HUDEP-2 (cell line): ENCODE measurements around the gene MYO1D.
A peak's percentile ranks its signal among the peaks of the same experiment; 100 is the strongest.
"Not testable (repeated sequence)": the region's sequence is repeated elsewhere in the genome, so short reads cannot be mapped to it uniquely, and the experiment has no call there.

ENCODE experiments used
- DNase-seq, 76 experiments: peaks; one replicate each; lab custom pipeline; 2025; ENCODE audit not compliant: unreplicated experiment in 76 of 76; lab: John Stamatoyannopoulos, UW

The MYO1D gene

GRCh38 chr17:32896647-32897258 lies 19.8 kb upstream of the MYO1D start:
- peak in 12 of 76 experiments; percentile 11 to 57 (median 35) for DNase-seq

GRCh38 chr17:32894245-32894644 lies 17.3 kb upstream of the MYO1D start:
- DNase-seq: peak in 9 of 76 experiments; percentile 14 to 38 (median 26)

- not testable (repeated sequence) for DNase-seq
Observed at GRCh38 chr17:32887410-32887809, 10.5 kb upstream of the MYO1D start.

- not testable (repeated sequence) for DNase-seq
Observed at GRCh38 chr17:32886951-32887350, 10.0 kb upstream of the MYO1D start.

- peak in 2 of 76 experiments; percentile 12 to 14 for DNase-seq
Observed at GRCh38 chr17:32882734-32883133, 5.8 kb upstream of the MYO1D start.

GRCh38 chr17:32882029-32882428 lies 5.1 kb upstream of the MYO1D start:
- DNase-seq: peak in 1 of 76 experiments; percentile 20

GRCh38 chr17:32880671-32881453 lies 3.9 kb upstream of the MYO1D start:
- DNase-seq: no peak

- DNase-seq: no peak
Observed at GRCh38 chr17:32879134-32879533, 2.2 kb upstream of the MYO1D start.

- peak in 24 of 76 experiments; percentile 5 to 48 (median 22) for DNase-seq
Observed at GRCh38 chr17:32878211-32878610, 1.3 kb upstream of the MYO1D start.

GRCh38 chr17:32877164-32877764 lies 340 bp upstream of the MYO1D start:
- DNase-seq: peak in 73 of 76 experiments; percentile 33 to 95 (median 84)

- DNase-seq: peak in 1 of 76 experiments; percentile 25
Observed at GRCh38 chr17:32875923-32876416, 954 bp downstream of the MYO1D start.

GRCh38 chr17:32875230-32875917 lies 1.6 kb downstream of the MYO1D start:
- DNase-seq: no peak

- DNase-seq: no peak
Observed at GRCh38 chr17:32873114-32873513, 3.8 kb downstream of the MYO1D start.

- DNase-seq: no peak
Observed at GRCh38 chr17:32871746-32872145, 5.2 kb downstream of the MYO1D start.

- DNase-seq: no peak
Observed at GRCh38 chr17:32870969-32871368, 6.0 kb downstream of the MYO1D start.

- DNase-seq: no peak
Observed at GRCh38 chr17:32870027-32870670, 6.8 kb downstream of the MYO1D start.

GRCh38 chr17:32869345-32870026 lies 7.4 kb downstream of the MYO1D start:
- no peak for DNase-seq

- no peak for DNase-seq
Observed at GRCh38 chr17:32865141-32865540, 11.8 kb downstream of the MYO1D start.

- DNase-seq: no peak
Observed at GRCh38 chr17:32863559-32863958, 13.4 kb downstream of the MYO1D start.

- peak in 1 of 76 experiments; percentile 11 for DNase-seq
Observed at GRCh38 chr17:32862940-32863339, 14.0 kb downstream of the MYO1D start.
